Vagina (tissue), 2 donors: ENCODE measurements around the gene HSF5. TPM values are rescaled to one million over a fixed set of nuclear protein-coding genes. Genes with fewer than 3 reads are reported as not detected.
A peak's percentile ranks its signal among the peaks of the same experiment; 100 is the strongest.

Experiments used
- DNase-seq, 2 donors: peaks; one replicate each; pipeline ENCODE4 v3.0.0-alpha.2; 2017; ENCODE audit errors: extremely low spot score in 2 of 2
- H3K27ac ChIP-seq: fragments of 200-600 bp; sonication (generic); one replicate; pipeline ENCODE4 v1.5.1; 2019
- H3K27me3 ChIP-seq: fragments of 200-600 bp; sonication (generic); one replicate; pipeline ENCODE4 v1.5.1; 2019
- H3K36me3 ChIP-seq, 2 donors: fragments of 200-600 bp; sonication (generic); one replicate each; pipeline ENCODE4 v1.5.1; 2017 to 2019
- H3K4me1 ChIP-seq: fragments of 200-600 bp; sonication (generic); one replicate; pipeline ENCODE4 v1.5.1; 2019
- H3K4me3 ChIP-seq, 2 donors: fragments of 200-600 bp; sonication (generic); 1 replicate in 1 of 2; 2 replicates in 1 of 2; pipeline ENCODE4 v1.5.1; 2016 to 2019
- H3K9me3 ChIP-seq: fragments of 200-600 bp; sonication (generic); one replicate; pipeline ENCODE4 v1.5.1; 2019
- CTCF ChIP-seq, 3 experiments: fragments of 450-650 bp in 2 of 3; fragments of 200-600 bp in 1 of 3; sonication (generic) in 1 of 3; IDR thresholded peaks; one replicate each; pipeline ENCODE4 v1.5.1; 2017 to 2019; ENCODE audit warnings: antibody characterized with exemption in 3 of 3, mild to moderate bottlenecking in 2 of 3, moderate library complexity in 2 of 3
- POLR2A ChIP-seq, 2 donors: fragments of 450-650 bp; IDR thresholded peaks; one replicate each; pipeline ENCODE4 v1.6.1; 2017; ENCODE audit warnings: antibody characterized with exemption in 2 of 2, mild to moderate bottlenecking in 2 of 2, moderate library complexity in 2 of 2
- POLR2AphosphoS5 ChIP-seq, 2 donors: sonication (generic); formaldehyde crosslinking; IDR thresholded peaks; one replicate each; pipeline ENCODE4 v1.9.0; 2017; ENCODE audit warnings: antibody characterized with exemption in 2 of 2, mild to moderate bottlenecking in 2 of 2, low read depth in 1 of 2; ENCODE audit not compliant: insufficient read depth in 1 of 2
- intact Hi-C: fragments of 100-400 bp; cut with DNase I; formaldehyde crosslinking; loops from one replicate; pipeline ENCODE4 v1.15.1; 2023
- total RNA-seq: library from RNA; depleted of rRNA; stranded (reverse); fragments of >200 nt; gene quantifications from one replicate; pipeline ENCODE4 v1.2.3, GENCODE V29; 2016

Gene HSF5
- total RNA-seq, 1 donor from 2014 or later, result 0.25 TPM

- Histone ChIP-seq H3K36me3 (peaks cover 0 to 2% of the 10 kb centered on the region in 2 donors), H3K4me1 (peaks cover 46% of the 10 kb centered on the region), H3K27me3 (no peaks in the 10 kb centered on the region), H3K9me3 (no peaks in the 10 kb centered on the region), H3K4me3 (peak overlapping the region; percentile 61 to 71), H3K27ac (peak overlapping the region; percentile 93)
- TF ChIP-seq POLR2A (IDR thresholded peaks at IDR 0.05), result no peak
- no peak for TF ChIP-seq POLR2AphosphoS5 (IDR thresholded peaks at IDR 0.05; ENCODE audit: insufficient read depth in 1 of 2, low read depth in 1 of 2)
- no peak for TF ChIP-seq CTCF (IDR thresholded peaks at IDR 0.05)
- intact Hi-C loops, result loop anchor here (5.0 kb wide), 1 partner anchor 1540 kb away; the partner anchor contains the start of gene SCPEP1
- DNase-seq, result no peak
Measured at GRCh38 chr17:58517378-58517927, 29.2 kb upstream of the HSF5 start.

DNA sequence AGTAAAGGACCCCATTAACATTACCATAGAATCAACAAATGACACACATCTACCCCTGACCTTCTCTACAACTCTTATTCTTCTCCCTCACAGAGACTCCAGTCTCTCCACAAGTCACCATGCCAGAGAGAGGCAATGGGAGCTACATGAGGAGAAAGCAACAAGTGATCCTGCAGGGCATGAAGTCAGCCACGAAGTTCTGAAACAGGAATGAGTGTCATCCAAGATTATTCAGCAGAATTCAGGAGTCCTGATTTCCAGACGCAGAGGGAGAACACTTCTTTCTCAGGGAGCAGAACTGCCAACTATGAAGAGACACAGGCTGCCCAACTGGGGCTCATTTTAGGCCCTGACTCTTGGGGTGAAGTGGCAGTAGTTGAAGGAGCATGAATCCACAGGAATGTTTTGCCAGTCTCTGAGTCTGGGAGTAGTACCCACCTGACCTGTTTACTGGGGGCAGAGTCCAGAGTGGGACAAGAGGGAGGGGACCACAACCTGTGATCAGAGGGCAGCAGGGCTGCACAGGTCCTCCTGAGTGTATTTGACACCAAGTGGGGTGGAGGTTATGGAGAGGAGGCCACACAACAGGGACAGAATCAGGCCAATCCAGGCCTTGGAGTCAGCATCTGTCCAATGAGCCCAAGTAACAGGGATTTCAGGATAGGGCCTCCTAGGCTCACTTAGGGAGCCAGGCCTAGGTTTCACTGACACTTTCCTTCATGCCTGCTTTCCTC is 28.6 kb upstream of the HSF5 start:
- no peaks in the 10 kb centered on the region for H3K27me3 ChIP-seq
- H3K4me1 ChIP-seq, result peaks cover 48% of the 10 kb centered on the region
- intact Hi-C loops, result loop anchor here (5.0 kb wide), 1 partner anchor 1540 kb away; the partner anchor contains the start of gene SCPEP1
- H3K9me3 ChIP-seq, result no peaks in the 10 kb centered on the region
- no peak for DNase-seq
- H3K36me3 ChIP-seq, result peaks cover 0 to 8% of the 10 kb centered on the region in 2 donors
- H3K27ac ChIP-seq, result peak overlapping the region; percentile 93
- H3K4me3 ChIP-seq, result peak overlapping the region; percentile 61 to 71
- TF ChIP-seq POLR2A (IDR thresholded peaks at IDR 0.05) (no peak), CTCF (IDR thresholded peaks at IDR 0.05) (no peak), POLR2AphosphoS5 (IDR thresholded peaks at IDR 0.05; ENCODE audit: insufficient read depth in 1 of 2, low read depth in 1 of 2) (no peak)

- Histone ChIP-seq H3K27ac (peak overlapping the region; percentile 84), H3K4me1 (peaks cover 48% of the 10 kb centered on the region), H3K9me3 (no peaks in the 10 kb centered on the region), H3K4me3 (peak overlapping the region in 1 of 2 donors; percentile 67), H3K36me3 (peaks cover 0 to 23% of the 10 kb centered on the region in 2 donors), H3K27me3 (no peaks in the 10 kb centered on the region)
- intact Hi-C loops, result loop anchor here (5.0 kb wide), 1 partner anchor 1538 kb away; the partner anchor contains the start of gene SCPEP1
- no peak for DNase-seq
- TF ChIP-seq POLR2A (IDR thresholded peaks at IDR 0.05) (no peak), POLR2AphosphoS5 (IDR thresholded peaks at IDR 0.05; ENCODE audit: insufficient read depth in 1 of 2, low read depth in 1 of 2) (no peak), CTCF (IDR thresholded peaks at IDR 0.05) (no peak)
Measured at GRCh38 chr17:58515286-58515685, 27.1 kb upstream of the HSF5 start.

GRCh38 chr17:58514770-58515157 is 26.6 kb upstream of the HSF5 start:
- no peaks in the 10 kb centered on the region for H3K9me3 ChIP-seq
- intact Hi-C loops, result loop anchor here (5.0 kb wide), 1 partner anchor 1537 kb away; the partner anchor contains the start of gene SCPEP1
- no peaks in the 10 kb centered on the region for H3K27me3 ChIP-seq
- peak in 1 of 2 donors; percentile 83 for DNase-seq
- no peak for TF ChIP-seq CTCF (IDR thresholded peaks at IDR 0.05)
- no peak for TF ChIP-seq POLR2AphosphoS5 (IDR thresholded peaks at IDR 0.05; ENCODE audit: insufficient read depth in 1 of 2, low read depth in 1 of 2)
- TF ChIP-seq POLR2A (IDR thresholded peaks at IDR 0.05), result no peak
- H3K27ac ChIP-seq, result peak overlapping the region; percentile 84
- H3K4me1 ChIP-seq, result peaks cover 48% of the 10 kb centered on the region
- H3K36me3 ChIP-seq, result peaks cover 0 to 28% of the 10 kb centered on the region in 2 donors
- peak overlapping the region; percentile 67 to 90 for H3K4me3 ChIP-seq
